WTC11 (cell line): Measurements from ENCODE around the gene GPR108. TPM values are rescaled to one million over a fixed set of nuclear protein-coding genes. Genes with fewer than 3 reads are reported as not detected.

Experiments
- ATAC-seq: fragments of 200-7000 bp; cut with Tn5 transposase; 2 replicates; pipeline ENCODE4 v1.10.0; 2021; ENCODE audit warnings: mild to moderate bottlenecking, moderate library complexity
- CTCF ChIA-PET: fragments of 300-600 bp; sonication (Branson Sonifier 250); formaldehyde crosslinking; loops from one replicate; lab custom pipeline; 2021; ENCODE audit warnings: antibody characterized with exemption; lab: Charles Lee
- POLR2A ChIA-PET: fragments of 350-600 bp; sonication (Branson Sonifier 250); formaldehyde crosslinking; loops from one replicate; lab custom pipeline; 2021; ENCODE audit warnings: antibody characterized with exemption; lab: Charles Lee
- DNase-seq: peaks from one replicate; pipeline ENCODE4 v3.0.0; 2021; ENCODE audit warnings: low spot score
- H3K27ac Mint-ChIP-seq: 2 replicates; pipeline ENCODE4 v1.8.0; 2021; ENCODE audit warnings: mixed read lengths
- H3K27me3 Mint-ChIP-seq: 2 replicates; pipeline ENCODE4 v1.8.0; 2021; ENCODE audit warnings: low read depth, mild to moderate bottlenecking, moderate library complexity, mixed read lengths
- H3K36me3 Mint-ChIP-seq: 2 replicates; pipeline ENCODE4 v1.8.0; 2021; ENCODE audit warnings: mixed read lengths
- H3K4me1 Mint-ChIP-seq: 2 replicates; pipeline ENCODE4 v1.8.0; 2022; ENCODE audit warnings: mixed read lengths
- H3K4me3 Mint-ChIP-seq: 2 replicates; pipeline ENCODE4 v1.8.0; 2021; ENCODE audit warnings: mild to moderate bottlenecking, moderate library complexity, mixed read lengths
- H3K9me3 Mint-ChIP-seq: 2 replicates; pipeline ENCODE4 v1.8.0; 2021; ENCODE audit warnings: mixed read lengths
- ATF1 ChIP-seq: sonication (generic); formaldehyde crosslinking; IDR thresholded peaks from 2 replicates; pipeline ENCODE4 v1.8.1; 2023; ENCODE audit warnings: mild to moderate bottlenecking, moderate library complexity, missing genetic modification reagents
- CBFB ChIP-seq: sonication (generic); formaldehyde crosslinking; IDR thresholded peaks from 2 replicates; pipeline ENCODE4 v1.8.1; 2022; ENCODE audit warnings: mild to moderate bottlenecking, low read depth, missing genetic modification reagents
- FOXJ3 ChIP-seq: sonication (generic); formaldehyde crosslinking; IDR thresholded peaks from 2 replicates; pipeline ENCODE4 v1.9.0; 2021; ENCODE audit warnings: missing genetic modification reagents, mild to moderate bottlenecking, borderline replicate concordance
- FOXP1 ChIP-seq: sonication (generic); formaldehyde crosslinking; IDR thresholded peaks from 2 replicates; pipeline ENCODE4 v1.8.0; 2022; ENCODE audit warnings: missing genetic modification reagents, mild to moderate bottlenecking, moderate library complexity, borderline replicate concordance
- GABPB1 ChIP-seq: sonication (generic); formaldehyde crosslinking; IDR thresholded peaks from 2 replicates; pipeline ENCODE4 v1.8.1; 2023; ENCODE audit warnings: mild to moderate bottlenecking, missing genetic modification reagents
- HMGA2 ChIP-seq: fragments of 250-450 bp; sonication (Bioruptor Pico); IDR thresholded peaks from 2 replicates; pipeline ENCODE4 v1.4.0; 2021; ENCODE audit warnings: mild to moderate bottlenecking, moderate library complexity
- NR2C2 ChIP-seq: sonication (generic); formaldehyde crosslinking; IDR thresholded peaks from 2 replicates; pipeline ENCODE4 v1.8.0; 2022; ENCODE audit warnings: mild to moderate bottlenecking, missing genetic modification reagents
- NR3C1 ChIP-seq: sonication (generic); formaldehyde crosslinking; conservative IDR thresholded peaks from 2 replicates; pipeline ENCODE4 v1.8.1; 2023; ENCODE audit warnings: low read depth, mild to moderate bottlenecking, missing genetic modification reagents
- PRRX2 ChIP-seq: fragments of 250-450 bp; sonication (Bioruptor Pico); IDR thresholded peaks from 2 replicates; pipeline ENCODE4 v1.8.0; 2021; ENCODE audit warnings: mild to moderate bottlenecking
- SMAD3 ChIP-seq: sonication (generic); formaldehyde crosslinking; IDR thresholded peaks from 2 replicates; pipeline ENCODE4 v1.8.0; 2022; ENCODE audit warnings: missing genetic modification reagents, mild to moderate bottlenecking, borderline replicate concordance
- SOX15 ChIP-seq: fragments of 250-450 bp; sonication (Bioruptor Pico); IDR thresholded peaks from 2 replicates; pipeline ENCODE4 v1.9.0; 2021; ENCODE audit warnings: mild to moderate bottlenecking
- SP1 ChIP-seq: sonication (generic); formaldehyde crosslinking; conservative IDR thresholded peaks from 2 replicates; pipeline ENCODE4 v1.8.1; 2022; ENCODE audit warnings: missing genetic modification reagents
- ZNF138 ChIP-seq: sonication (generic); formaldehyde crosslinking; conservative IDR thresholded peaks from 2 replicates; pipeline ENCODE4 v1.8.1; 2022; ENCODE audit warnings: mild to moderate bottlenecking, moderate library complexity, missing genetic modification reagents
- ZNF317 ChIP-seq: sonication (generic); formaldehyde crosslinking; IDR thresholded peaks from 2 replicates; pipeline ENCODE4 v1.8.1; 2023; ENCODE audit warnings: low read depth, mild to moderate bottlenecking, moderate library complexity, missing genetic modification reagents, borderline replicate concordance
- total RNA-seq: library from RNA; stranded (reverse); gene quantifications from 3 replicates; pipeline ENCODE4 v1.2.3, GENCODE V29; 2021
- TF ChIP-seq, protein P1 (sequence below): sonication (generic); formaldehyde crosslinking; IDR thresholded peaks from 2 replicates; pipeline ENCODE4 v1.8.1; 2023; ENCODE audit warnings: mild to moderate bottlenecking, missing genetic modification reagents, moderate library complexity
- TF ChIP-seq, protein P2 (sequence below): sonication (generic); formaldehyde crosslinking; IDR thresholded peaks from 2 replicates; pipeline ENCODE4 v1.8.1; 2022; ENCODE audit warnings: low read depth, missing genetic modification reagents, borderline replicate concordance
- TF ChIP-seq, protein P3 (sequence below): sonication (generic); formaldehyde crosslinking; IDR thresholded peaks from 2 replicates; pipeline ENCODE4 v1.8.1; 2023; ENCODE audit warnings: mild to moderate bottlenecking, missing genetic modification reagents, moderate library complexity
- TF ChIP-seq, protein P4 (sequence below): sonication (generic); formaldehyde crosslinking; IDR thresholded peaks from 2 replicates; pipeline ENCODE4 v1.8.0; 2022; ENCODE audit warnings: mild to moderate bottlenecking, missing genetic modification reagents
- TF ChIP-seq, protein P5 (sequence below): fragments of 250-450 bp; sonication (Bioruptor Pico); IDR thresholded peaks from 2 replicates; pipeline ENCODE4 v1.8.0; 2021; ENCODE audit warnings: mild to moderate bottlenecking
- TF ChIP-seq, protein P6 (sequence below): sonication (generic); formaldehyde crosslinking; conservative IDR thresholded peaks from 2 replicates; pipeline ENCODE4 v1.8.1; 2023; ENCODE audit warnings: mild to moderate bottlenecking, low read depth, missing genetic modification reagents, moderate library complexity
- TF ChIP-seq, protein P7 (sequence below): sonication (generic); formaldehyde crosslinking; IDR thresholded peaks from 2 replicates; pipeline ENCODE4 v1.8.1; 2022; ENCODE audit warnings: low read depth, mild to moderate bottlenecking, moderate library complexity, missing genetic modification reagents, borderline replicate concordance
- TF ChIP-seq, protein P8 (sequence below): sonication (generic); formaldehyde crosslinking; IDR thresholded peaks from 2 replicates; pipeline ENCODE4 v1.8.0; 2023; ENCODE audit warnings: mild to moderate bottlenecking, missing genetic modification reagents

The GPR108 gene
- total RNA-seq, 1 experiment from 2014 or later = 48.7 TPM

DNA sequence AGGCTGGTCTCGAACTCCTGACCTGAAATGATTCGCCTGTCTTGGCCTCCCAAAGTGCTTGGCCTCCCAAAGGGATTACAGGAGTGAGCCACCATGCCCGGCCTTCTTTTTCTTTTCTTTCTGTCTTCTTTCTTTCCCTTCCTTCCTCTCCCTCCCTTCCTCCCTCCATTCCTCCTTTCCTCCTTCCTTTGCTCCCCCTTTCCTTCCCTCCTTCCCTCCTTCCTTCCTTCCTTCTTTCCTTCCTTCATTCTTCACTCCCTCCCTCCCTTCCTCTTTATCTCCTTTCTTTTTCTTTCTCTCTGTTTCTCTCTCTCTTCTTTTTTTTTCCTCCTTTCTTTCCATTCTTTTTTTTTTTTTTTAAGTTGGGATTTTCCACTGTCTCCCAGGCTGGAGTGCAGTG, 29.0 kb downstream of the GPR108 start:
- POLR2A ChIA-PET = no interaction called here
- CTCF ChIA-PET = no interaction called here
- no peaks in the 10 kb centered on the region for H3K9me3 Mint-ChIP-seq
- ATAC-seq = no peak
- peaks cover 40% of the 10 kb centered on the region for H3K27me3 Mint-ChIP-seq
- TF ChIP-seq, protein P1, sequence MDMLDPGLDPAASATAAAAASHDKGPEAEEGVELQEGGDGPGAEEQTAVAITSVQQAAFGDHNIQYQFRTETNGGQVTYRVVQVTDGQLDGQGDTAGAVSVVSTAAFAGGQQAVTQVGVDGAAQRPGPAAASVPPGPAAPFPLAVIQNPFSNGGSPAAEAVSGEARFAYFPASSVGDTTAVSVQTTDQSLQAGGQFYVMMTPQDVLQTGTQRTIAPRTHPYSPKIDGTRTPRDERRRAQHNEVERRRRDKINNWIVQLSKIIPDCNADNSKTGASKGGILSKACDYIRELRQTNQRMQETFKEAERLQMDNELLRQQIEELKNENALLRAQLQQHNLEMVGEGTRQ (CRISPR knock-in tag) = no peak
- TF ChIP-seq FOXP1 (CRISPR knock-in tag) (no peak), PRRX2 (CRISPR knock-in tag) (no peak), GABPB1 (CRISPR knock-in tag) (no peak), ZNF138 (CRISPR knock-in tag) (no peak), ZNF317 (CRISPR knock-in tag) (no peak), NR3C1 (CRISPR knock-in tag) (no peak), CBFB (CRISPR knock-in tag) (no peak), NR2C2 (no peak)
- TF ChIP-seq, protein P2, sequence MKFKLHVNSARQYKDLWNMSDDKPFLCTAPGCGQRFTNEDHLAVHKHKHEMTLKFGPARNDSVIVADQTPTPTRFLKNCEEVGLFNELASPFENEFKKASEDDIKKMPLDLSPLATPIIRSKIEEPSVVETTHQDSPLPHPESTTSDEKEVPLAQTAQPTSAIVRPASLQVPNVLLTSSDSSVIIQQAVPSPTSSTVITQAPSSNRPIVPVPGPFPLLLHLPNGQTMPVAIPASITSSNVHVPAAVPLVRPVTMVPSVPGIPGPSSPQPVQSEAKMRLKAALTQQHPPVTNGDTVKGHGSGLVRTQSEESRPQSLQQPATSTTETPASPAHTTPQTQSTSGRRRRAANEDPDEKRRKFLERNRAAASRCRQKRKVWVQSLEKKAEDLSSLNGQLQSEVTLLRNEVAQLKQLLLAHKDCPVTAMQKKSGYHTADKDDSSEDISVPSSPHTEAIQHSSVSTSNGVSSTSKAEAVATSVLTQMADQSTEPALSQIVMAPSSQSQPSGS (CRISPR knock-in tag) = no peak
- TF ChIP-seq, protein P3, sequence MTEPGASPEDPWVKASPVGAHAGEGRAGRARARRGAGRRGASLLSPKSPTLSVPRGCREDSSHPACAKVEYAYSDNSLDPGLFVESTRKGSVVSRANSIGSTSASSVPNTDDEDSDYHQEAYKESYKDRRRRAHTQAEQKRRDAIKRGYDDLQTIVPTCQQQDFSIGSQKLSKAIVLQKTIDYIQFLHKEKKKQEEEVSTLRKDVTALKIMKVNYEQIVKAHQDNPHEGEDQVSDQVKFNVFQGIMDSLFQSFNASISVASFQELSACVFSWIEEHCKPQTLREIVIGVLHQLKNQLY (CRISPR knock-in tag) = no peak
- TF ChIP-seq, protein P4, sequence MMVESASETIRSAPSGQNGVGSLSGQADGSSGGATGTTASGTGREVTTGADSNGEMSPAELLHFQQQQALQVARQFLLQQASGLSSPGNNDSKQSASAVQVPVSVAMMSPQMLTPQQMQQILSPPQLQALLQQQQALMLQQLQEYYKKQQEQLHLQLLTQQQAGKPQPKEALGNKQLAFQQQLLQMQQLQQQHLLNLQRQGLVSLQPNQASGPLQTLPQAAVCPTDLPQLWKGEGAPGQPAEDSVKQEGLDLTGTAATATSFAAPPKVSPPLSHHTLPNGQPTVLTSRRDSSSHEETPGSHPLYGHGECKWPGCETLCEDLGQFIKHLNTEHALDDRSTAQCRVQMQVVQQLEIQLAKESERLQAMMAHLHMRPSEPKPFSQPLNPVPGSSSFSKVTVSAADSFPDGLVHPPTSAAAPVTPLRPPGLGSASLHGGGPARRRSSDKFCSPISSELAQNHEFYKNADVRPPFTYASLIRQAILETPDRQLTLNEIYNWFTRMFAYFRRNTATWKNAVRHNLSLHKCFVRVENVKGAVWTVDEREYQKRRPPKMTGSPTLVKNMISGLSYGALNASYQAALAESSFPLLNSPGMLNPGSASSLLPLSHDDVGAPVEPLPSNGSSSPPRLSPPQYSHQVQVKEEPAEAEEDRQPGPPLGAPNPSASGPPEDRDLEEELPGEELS (CRISPR knock-in tag) = no peak
- TF ChIP-seq, protein P5, sequence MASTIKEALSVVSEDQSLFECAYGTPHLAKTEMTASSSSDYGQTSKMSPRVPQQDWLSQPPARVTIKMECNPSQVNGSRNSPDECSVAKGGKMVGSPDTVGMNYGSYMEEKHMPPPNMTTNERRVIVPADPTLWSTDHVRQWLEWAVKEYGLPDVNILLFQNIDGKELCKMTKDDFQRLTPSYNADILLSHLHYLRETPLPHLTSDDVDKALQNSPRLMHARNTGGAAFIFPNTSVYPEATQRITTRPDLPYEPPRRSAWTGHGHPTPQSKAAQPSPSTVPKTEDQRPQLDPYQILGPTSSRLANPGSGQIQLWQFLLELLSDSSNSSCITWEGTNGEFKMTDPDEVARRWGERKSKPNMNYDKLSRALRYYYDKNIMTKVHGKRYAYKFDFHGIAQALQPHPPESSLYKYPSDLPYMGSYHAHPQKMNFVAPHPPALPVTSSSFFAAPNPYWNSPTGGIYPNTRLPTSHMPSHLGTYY (CRISPR knock-in tag) = no peak
- TF ChIP-seq, protein P6, sequence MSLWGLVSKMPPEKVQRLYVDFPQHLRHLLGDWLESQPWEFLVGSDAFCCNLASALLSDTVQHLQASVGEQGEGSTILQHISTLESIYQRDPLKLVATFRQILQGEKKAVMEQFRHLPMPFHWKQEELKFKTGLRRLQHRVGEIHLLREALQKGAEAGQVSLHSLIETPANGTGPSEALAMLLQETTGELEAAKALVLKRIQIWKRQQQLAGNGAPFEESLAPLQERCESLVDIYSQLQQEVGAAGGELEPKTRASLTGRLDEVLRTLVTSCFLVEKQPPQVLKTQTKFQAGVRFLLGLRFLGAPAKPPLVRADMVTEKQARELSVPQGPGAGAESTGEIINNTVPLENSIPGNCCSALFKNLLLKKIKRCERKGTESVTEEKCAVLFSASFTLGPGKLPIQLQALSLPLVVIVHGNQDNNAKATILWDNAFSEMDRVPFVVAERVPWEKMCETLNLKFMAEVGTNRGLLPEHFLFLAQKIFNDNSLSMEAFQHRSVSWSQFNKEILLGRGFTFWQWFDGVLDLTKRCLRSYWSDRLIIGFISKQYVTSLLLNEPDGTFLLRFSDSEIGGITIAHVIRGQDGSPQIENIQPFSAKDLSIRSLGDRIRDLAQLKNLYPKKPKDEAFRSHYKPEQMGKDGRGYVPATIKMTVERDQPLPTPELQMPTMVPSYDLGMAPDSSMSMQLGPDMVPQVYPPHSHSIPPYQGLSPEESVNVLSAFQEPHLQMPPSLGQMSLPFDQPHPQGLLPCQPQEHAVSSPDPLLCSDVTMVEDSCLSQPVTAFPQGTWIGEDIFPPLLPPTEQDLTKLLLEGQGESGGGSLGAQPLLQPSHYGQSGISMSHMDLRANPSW (CRISPR knock-in tag) = no peak
- peaks cover 13% of the 10 kb centered on the region for H3K4me1 Mint-ChIP-seq
- H3K4me3 Mint-ChIP-seq = no peak overlapping the region
- no peak for DNase-seq
- no peak overlapping the region for H3K27ac Mint-ChIP-seq
- H3K36me3 Mint-ChIP-seq = no peaks in the 10 kb centered on the region

DNA sequence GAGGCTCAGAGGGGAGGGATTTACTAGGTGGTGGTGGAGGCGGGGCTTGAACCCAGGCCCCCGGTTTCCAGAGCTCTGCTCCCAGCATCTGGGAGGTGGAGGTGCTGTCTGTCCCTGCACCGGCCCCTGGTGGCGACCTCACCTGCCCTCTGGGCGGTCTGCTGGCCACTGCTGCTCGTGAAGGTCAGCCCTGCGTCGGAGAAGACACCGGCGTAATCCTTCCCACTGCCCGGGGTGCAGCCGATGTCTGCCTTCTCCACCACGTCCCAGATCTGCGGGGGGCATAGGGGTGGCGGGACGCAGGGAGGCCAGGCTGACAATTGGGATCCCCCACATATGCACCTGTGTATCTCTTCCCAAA, 29.7 kb downstream of the GPR108 start:
- POLR2A ChIA-PET = no interaction called here
- TF ChIP-seq, protein P7, sequence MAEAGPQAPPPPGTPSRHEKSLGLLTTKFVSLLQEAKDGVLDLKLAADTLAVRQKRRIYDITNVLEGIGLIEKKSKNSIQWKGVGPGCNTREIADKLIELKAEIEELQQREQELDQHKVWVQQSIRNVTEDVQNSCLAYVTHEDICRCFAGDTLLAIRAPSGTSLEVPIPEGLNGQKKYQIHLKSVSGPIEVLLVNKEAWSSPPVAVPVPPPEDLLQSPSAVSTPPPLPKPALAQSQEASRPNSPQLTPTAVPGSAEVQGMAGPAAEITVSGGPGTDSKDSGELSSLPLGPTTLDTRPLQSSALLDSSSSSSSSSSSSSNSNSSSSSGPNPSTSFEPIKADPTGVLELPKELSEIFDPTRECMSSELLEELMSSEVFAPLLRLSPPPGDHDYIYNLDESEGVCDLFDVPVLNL = no peak
- TF ChIP-seq FOXJ3 (CRISPR knock-in tag) = no peak
- TF ChIP-seq, protein P8, sequence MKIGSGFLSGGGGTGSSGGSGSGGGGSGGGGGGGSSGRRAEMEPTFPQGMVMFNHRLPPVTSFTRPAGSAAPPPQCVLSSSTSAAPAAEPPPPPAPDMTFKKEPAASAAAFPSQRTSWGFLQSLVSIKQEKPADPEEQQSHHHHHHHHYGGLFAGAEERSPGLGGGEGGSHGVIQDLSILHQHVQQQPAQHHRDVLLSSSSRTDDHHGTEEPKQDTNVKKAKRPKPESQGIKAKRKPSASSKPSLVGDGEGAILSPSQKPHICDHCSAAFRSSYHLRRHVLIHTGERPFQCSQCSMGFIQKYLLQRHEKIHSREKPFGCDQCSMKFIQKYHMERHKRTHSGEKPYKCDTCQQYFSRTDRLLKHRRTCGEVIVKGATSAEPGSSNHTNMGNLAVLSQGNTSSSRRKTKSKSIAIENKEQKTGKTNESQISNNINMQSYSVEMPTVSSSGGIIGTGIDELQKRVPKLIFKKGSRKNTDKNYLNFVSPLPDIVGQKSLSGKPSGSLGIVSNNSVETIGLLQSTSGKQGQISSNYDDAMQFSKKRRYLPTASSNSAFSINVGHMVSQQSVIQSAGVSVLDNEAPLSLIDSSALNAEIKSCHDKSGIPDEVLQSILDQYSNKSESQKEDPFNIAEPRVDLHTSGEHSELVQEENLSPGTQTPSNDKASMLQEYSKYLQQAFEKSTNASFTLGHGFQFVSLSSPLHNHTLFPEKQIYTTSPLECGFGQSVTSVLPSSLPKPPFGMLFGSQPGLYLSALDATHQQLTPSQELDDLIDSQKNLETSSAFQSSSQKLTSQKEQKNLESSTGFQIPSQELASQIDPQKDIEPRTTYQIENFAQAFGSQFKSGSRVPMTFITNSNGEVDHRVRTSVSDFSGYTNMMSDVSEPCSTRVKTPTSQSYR (CRISPR knock-in tag) = no peak
- no peak for TF ChIP-seq ATF1
- no peak for TF ChIP-seq HMGA2
- no peak for TF ChIP-seq SOX15 (CRISPR knock-in tag)
- TF ChIP-seq SP1 (CRISPR knock-in tag) = no peak
- TF ChIP-seq SMAD3 (CRISPR knock-in tag) = no peak
- TF ChIP-seq, all 79 proteins: peak for 0
- no peak overlapping the region for H3K27ac Mint-ChIP-seq
- CTCF ChIA-PET = interaction anchor here (0.5 kb wide), 1 partner anchor 127 kb away, joined by 4 read pairs; no protein-coding TSS in a partner anchor
- DNase-seq = no peak
- no peak overlapping the region for H3K4me3 Mint-ChIP-seq
- peaks cover 13% of the 10 kb centered on the region for H3K4me1 Mint-ChIP-seq
- ATAC-seq = no peak
- H3K36me3 Mint-ChIP-seq = no peaks in the 10 kb centered on the region
- H3K9me3 Mint-ChIP-seq = no peaks in the 10 kb centered on the region
- H3K27me3 Mint-ChIP-seq = peaks cover 39% of the 10 kb centered on the region
